H9 (cell line): ENCODE results near the gene GGACT. TPM values are rescaled to one million over a fixed set of nuclear protein-coding genes. Genes with fewer than 3 reads are reported as not detected.

Source experiments
- DNase-seq: peaks from one replicate; pipeline ENCODE4 v3.0.0-alpha.2; 2017
- H2AFZ ChIP-seq: one replicate; pipeline ENCODE4 v1.6.1; 2013; ENCODE audit warnings: mild to moderate bottlenecking, low read length, control low read depth, moderate library complexity
- H2AK5ac ChIP-seq: 2 replicates; pipeline ENCODE4 v1.6.1; 2013; ENCODE audit warnings: low read length, control low read depth, mixed read lengths; ENCODE audit not compliant: insufficient read length
- H2BK120ac ChIP-seq: one replicate; pipeline ENCODE4 v1.6.1; 2013; ENCODE audit warnings: low read depth, mild to moderate bottlenecking, low read length, control low read depth, inconsistent platforms; ENCODE audit not compliant: poor library complexity, severe bottlenecking
- H2BK12ac ChIP-seq: 2 replicates; pipeline ENCODE4 v1.6.1; 2013; ENCODE audit warnings: low read length, control low read depth, mixed read lengths, low read depth; ENCODE audit not compliant: insufficient read length
- H2BK15ac ChIP-seq: 2 replicates; pipeline ENCODE4 v1.6.1; 2013; ENCODE audit warnings: low read depth, low read length, control low read depth
- H2BK20ac ChIP-seq: one replicate; pipeline ENCODE4 v1.6.1; 2013; ENCODE audit warnings: low read depth, mild to moderate bottlenecking, low read length, control low read depth, inconsistent platforms; ENCODE audit not compliant: poor library complexity, severe bottlenecking
- H2BK5ac ChIP-seq: 2 replicates; pipeline ENCODE4 v1.6.1; 2013; ENCODE audit warnings: low read length, control low read depth, mixed read lengths; ENCODE audit not compliant: insufficient read length
- H3K14ac ChIP-seq: 2 replicates; pipeline ENCODE4 v1.6.1; 2013; ENCODE audit warnings: low read length, control low read depth; ENCODE audit not compliant: insufficient read depth
- H3K18ac ChIP-seq: 2 replicates; pipeline ENCODE4 v1.6.1; 2013; ENCODE audit warnings: low read depth, mild to moderate bottlenecking, mixed read lengths, low read length, control low read depth; ENCODE audit not compliant: insufficient read length
- H3K23ac ChIP-seq: 2 replicates; pipeline ENCODE4 v1.6.1; 2013; ENCODE audit warnings: low read length, control low read depth, mixed read lengths, low read depth; ENCODE audit not compliant: insufficient read length
- H3K23me2 ChIP-seq: 2 replicates; pipeline ENCODE4 v1.6.1; 2013; ENCODE audit warnings: low read depth, mild to moderate bottlenecking, mixed read lengths, low read length, control low read depth; ENCODE audit not compliant: insufficient read length, poor library complexity, severe bottlenecking
- H3K27ac ChIP-seq: 2 replicates; pipeline ENCODE4 v1.5.1; 2013; ENCODE audit warnings: low read length, control low read depth, mixed read lengths, low read depth; ENCODE audit not compliant: insufficient read length
- H3K27me3 ChIP-seq: 2 replicates; pipeline ENCODE4 v1.6.1; 2013; ENCODE audit warnings: low read length, control low read depth, inconsistent platforms; ENCODE audit not compliant: insufficient read depth
- H3K4ac ChIP-seq: 2 replicates; pipeline ENCODE4 v1.6.1; 2013; ENCODE audit warnings: low read depth, mild to moderate bottlenecking, control low read depth, inconsistent platforms, low read length, moderate library complexity
- H3K4me1 ChIP-seq: 2 replicates; pipeline ENCODE4 v1.6.1; 2013; ENCODE audit warnings: low read length, control low read depth, inconsistent platforms; ENCODE audit not compliant: insufficient read depth
- H3K4me2 ChIP-seq: 2 replicates; pipeline ENCODE4 v1.6.1; 2013; ENCODE audit warnings: low read length, control low read depth, mixed read lengths; ENCODE audit not compliant: insufficient read length, insufficient read depth
- H3K56ac ChIP-seq: 2 replicates; pipeline ENCODE4 v1.6.1; 2013; ENCODE audit warnings: low read depth, mild to moderate bottlenecking, mixed read lengths, low read length, control low read depth; ENCODE audit not compliant: insufficient read length
- H3K79me1 ChIP-seq: 2 replicates; pipeline ENCODE4 v1.6.1; 2013; ENCODE audit warnings: low read depth, mild to moderate bottlenecking, moderate library complexity, low read length, control low read depth, inconsistent platforms; ENCODE audit not compliant: insufficient read depth, poor library complexity, severe bottlenecking
- H3K79me2 ChIP-seq: 2 replicates; pipeline ENCODE4 v1.6.1; 2013; ENCODE audit warnings: low read length, control low read depth, inconsistent platforms; ENCODE audit not compliant: insufficient read depth
- H3K9ac ChIP-seq: 2 replicates; pipeline ENCODE4 v1.6.1; 2013; ENCODE audit warnings: low read length, control low read depth, mixed read lengths; ENCODE audit not compliant: insufficient read length; ENCODE audit errors: extremely low read depth
- H3K9me3 ChIP-seq: one replicate; pipeline ENCODE4 v1.6.1; 2013; ENCODE audit warnings: low read depth, low read length, inconsistent platforms; ENCODE audit not compliant: control insufficient read depth
- H3T11ph ChIP-seq: one replicate; pipeline ENCODE4 v1.6.1; 2013; ENCODE audit warnings: mild to moderate bottlenecking, low read length, control low read depth, inconsistent platforms
- H4K20me1 ChIP-seq: one replicate; pipeline ENCODE4 v1.6.1; 2013; ENCODE audit not compliant: control insufficient read depth, insufficient read length, insufficient read depth
- H4K5ac ChIP-seq: 2 replicates; pipeline ENCODE4 v1.6.1; 2013; ENCODE audit warnings: low read depth, mild to moderate bottlenecking, mixed read lengths, low read length, control low read depth; ENCODE audit not compliant: insufficient read length
- H4K8ac ChIP-seq: replicated peaks from 2 replicates; pipeline ENCODE4 v1.6.1; 2013; ENCODE audit warnings: low read length, control low read depth, mixed read lengths, low read depth; ENCODE audit not compliant: insufficient read length
- H4K91ac ChIP-seq: 2 replicates; pipeline ENCODE4 v1.6.1; 2013; ENCODE audit warnings: low read depth, mild to moderate bottlenecking, moderate library complexity, mixed read lengths, low read length, control low read depth; ENCODE audit not compliant: insufficient read length
- H3K27ac Mint-ChIP-seq, 3 experiments: 2 replicates in 2 of 3; 3 replicates in 1 of 3; pipeline ENCODE4 v1.8.0; 2020 to 2021; ENCODE audit warnings: mixed read lengths in 3 of 3, mild to moderate bottlenecking in 1 of 3, moderate library complexity in 1 of 3
- H3K27me3 Mint-ChIP-seq: 2 replicates; pipeline ENCODE4 v1.8.0; 2021; ENCODE audit warnings: low read depth, mild to moderate bottlenecking, moderate library complexity, mixed read lengths
- H3K36me3 Mint-ChIP-seq, 3 experiments: 2 replicates in 2 of 3; 3 replicates in 1 of 3; pipeline ENCODE4 v1.8.0; 2020 to 2021; ENCODE audit warnings: low read depth in 3 of 3, mixed read lengths in 3 of 3; ENCODE audit not compliant: insufficient read depth in 1 of 3
- H3K4me1 Mint-ChIP-seq, 2 experiments: 2 replicates each; pipeline ENCODE4 v1.8.0; 2020; ENCODE audit warnings: mixed read lengths in 2 of 2
- H3K4me3 Mint-ChIP-seq, 2 experiments: 2 replicates in 1 of 2; 3 replicates in 1 of 2; pipeline ENCODE4 v1.8.0; 2020 to 2021; ENCODE audit warnings: mild to moderate bottlenecking in 2 of 2, mixed read lengths in 2 of 2, moderate library complexity in 1 of 2
- H3K9me3 Mint-ChIP-seq, 2 experiments: 2 replicates in 1 of 2; 3 replicates in 1 of 2; pipeline ENCODE4 v1.8.0; 2020; ENCODE audit warnings: mild to moderate bottlenecking in 2 of 2, mixed read lengths in 2 of 2, moderate library complexity in 1 of 2
- CTCF ChIP-seq: fragments of 200-600 bp; sonication (generic); conservative IDR thresholded peaks from 3 replicates; pipeline ENCODE4 v1.8.0; 2021; ENCODE audit warnings: antibody characterized with exemption, mild to moderate bottlenecking
- WGBS: extraction: QIAGEN DNeasy Blood & Tissue Kit; methylation state at CpG from one replicate; pipeline ENCODE4 v1.1.7; 2013; ENCODE audit warnings: missing lambda C conversion rate, low lambda C conversion rate, mixed read lengths; ENCODE audit not compliant: insufficient read length; ENCODE audit errors: extremely low coverage; 5-methylcytosine and 5-hydroxymethylcytosine counted together
- total RNA-seq: library from RNA; stranded (reverse); gene quantifications from 2 replicates; pipeline ENCODE4 v1.2.1, GENCODE V29; 2021

Gene GGACT
- total RNA-seq, 1 experiment from 2014 or later, result 1.3 TPM

- H3K23me2 ChIP-seq, result no peaks in the 10 kb centered on the region
- no peak overlapping the region for H2AFZ ChIP-seq
- no peak for DNase-seq
- H3K4me2 ChIP-seq, result no peak overlapping the region
- no peak overlapping the region for H2AK5ac ChIP-seq
- Mint-ChIP-seq H3K9me3 (no peaks in the 10 kb centered on the region), H3K4me1 (no peaks in the 10 kb centered on the region; a peak in 1 of 4 replicates), H3K27me3 (no peaks in the 10 kb centered on the region), H3K36me3 (no peaks in the 10 kb centered on the region; a peak in 1 of 7 replicates), H3K27ac (no peak overlapping the region; a peak in 1 of 7 replicates), H3K4me3 (no peak overlapping the region)
- no peaks in the 10 kb centered on the region for H3K79me2 ChIP-seq
- no peak overlapping the region for H2BK15ac ChIP-seq
- no peak overlapping the region for H3K14ac ChIP-seq
- no peak overlapping the region for H3K27ac ChIP-seq
- H4K8ac ChIP-seq, result no peak overlapping the region
- H3K9me3 ChIP-seq, result no peaks in the 10 kb centered on the region
- no peak overlapping the region for H2BK12ac ChIP-seq
- H2BK5ac ChIP-seq, result no peak overlapping the region
- no peak for TF ChIP-seq CTCF
- H3K18ac ChIP-seq, result no peak overlapping the region
- H3T11ph ChIP-seq, result no peak overlapping the region
- H3K9ac ChIP-seq, result no peak overlapping the region
- H3K27me3 ChIP-seq, result no peaks in the 10 kb centered on the region; the same call in 1 of the 2 replicates
- no CpG with 5 or more reads among the region's 6 CpGs for WGBS
- H4K20me1 ChIP-seq, result no peaks in the 10 kb centered on the region
- no peaks in the 10 kb centered on the region for H3K79me1 ChIP-seq
- no peak overlapping the region for H2BK120ac ChIP-seq
- H3K56ac ChIP-seq, result no peak overlapping the region
- no peak overlapping the region for H4K5ac ChIP-seq
- H3K4ac ChIP-seq, result no peak overlapping the region
- H4K91ac ChIP-seq, result no peak overlapping the region
- H2BK20ac ChIP-seq, result no peak overlapping the region
- H3K4me1 ChIP-seq, result no peaks in the 10 kb centered on the region
- no peak overlapping the region for H3K23ac ChIP-seq
Measured at GRCh38 chr13:100600915-100601314, 12.3 kb upstream of the GGACT start.
